HepG2 (cell line): ENCODE data around the gene MYH15. TPM values are rescaled to one million over a fixed set of nuclear protein-coding genes. Genes with fewer than 3 reads are reported as not detected.

Source experiments
- ATAC-seq: fragments of 200-7000 bp; cut with Tn5 transposase; 3 replicates; pipeline ENCODE4 v1.9.1; 2020; ENCODE audit warnings: mild to moderate bottlenecking, moderate library complexity
- BruUV-seq: library from RNA; stranded (reverse); fragments of 400-500 nt; replicated peaks from 2 replicates; lab custom pipeline; 2021; lab: Mats Ljungman, UMichigan
- CTCF ChIA-PET: fragments of 300-600 bp; formaldehyde crosslinking; extraction: SDS; loops from one replicate; lab custom pipeline; 2021; ENCODE audit warnings: low total read pairs, inconsistent platforms, low intra/inter-chr PET ratio; lab: Yijun Ruan, JAX
- POLR2A ChIA-PET: fragments of 350-600 bp; sonication (Branson Sonifier 250); formaldehyde crosslinking; loops from one replicate; lab custom pipeline; 2020; ENCODE audit warnings: antibody characterized with exemption, inconsistent platforms; lab: Yijun Ruan, JAX
- DNase-seq: peaks from one replicate; pipeline ENCODE4 v3.0.0-alpha.2; 2015; ENCODE audit warnings: low spot score
- FAIRE-seq: peaks from 3 replicates; lab custom pipeline; 2011; peaks lifted over from hg19 to GRCh38; lab: Jason Lieb, UNC
- H2AFZ ChIP-seq: one replicate; pipeline ENCODE4 v1.6.1; 2011; ENCODE audit warnings: low read length, inconsistent platforms
- H3K27ac ChIP-seq: fragments of 300-600 bp; 3 replicates; pipeline ENCODE4 v1.8.0; 2011; ENCODE audit warnings: mixed run types, mild to moderate bottlenecking, mixed read lengths, low read length, inconsistent platforms; ENCODE audit not compliant: insufficient read depth; ENCODE audit errors: extremely low read length
- H3K27me3 ChIP-seq, 2 experiments: fragments of 200-600 bp in 1 of 2; 2 replicates in 1 of 2; 3 replicates in 1 of 2; pipeline versions ENCODE4 v1.6.0 to v1.8.0; 2011; ENCODE audit warnings: low read length in 2 of 2, mild to moderate bottlenecking in 2 of 2, moderate library complexity in 2 of 2, inconsistent platforms in 1 of 2; ENCODE audit not compliant: insufficient read depth in 2 of 2, control insufficient read depth in 1 of 2
- H3K36me3 ChIP-seq, 2 experiments: fragments of 200-600 bp in 1 of 2; replicated peaks in 1 of 2; 2 replicates in 1 of 2; 3 replicates in 1 of 2; pipeline versions ENCODE4 v1.5.1 to v1.8.0; 2011; ENCODE audit warnings: low read length in 2 of 2, inconsistent platforms in 1 of 2; ENCODE audit not compliant: insufficient read depth in 2 of 2, control insufficient read depth in 1 of 2
- H3K4me1 ChIP-seq: 2 replicates; pipeline ENCODE4 v1.5.1; 2012; ENCODE audit warnings: low read length, inconsistent platforms; ENCODE audit not compliant: insufficient read depth
- H3K4me2 ChIP-seq: 2 replicates; pipeline ENCODE4 v1.6.0; 2011; ENCODE audit warnings: low read depth, low read length, inconsistent platforms
- H3K4me3 ChIP-seq, 3 experiments: fragments of 200-600 bp in 1 of 3; sonication (generic), shearing (Covaris generic) in 1 of 3; replicated peaks in 1 of 3; 2 replicates each; pipeline ENCODE4 v1.5.1; 2011 to 2016; ENCODE audit warnings: low read length in 3 of 3, inconsistent platforms in 2 of 3, low read depth in 2 of 3, mild to moderate bottlenecking in 2 of 3, control low read depth in 1 of 3, mixed read lengths in 1 of 3; ENCODE audit not compliant: insufficient read depth in 1 of 3
- H3K79me2 ChIP-seq: one replicate; pipeline ENCODE4 v1.6.1; 2011; ENCODE audit warnings: low read length, inconsistent platforms; ENCODE audit not compliant: insufficient read depth
- H3K9ac ChIP-seq: 2 replicates; pipeline ENCODE4 v1.6.0; 2011; ENCODE audit warnings: mild to moderate bottlenecking, low read depth, low read length, inconsistent platforms; ENCODE audit not compliant: insufficient read depth
- H3K9me3 ChIP-seq: 2 replicates; pipeline ENCODE4 v1.5.1; 2012; ENCODE audit warnings: mild to moderate bottlenecking, low read length
- H4K20me1 ChIP-seq: 2 replicates; pipeline ENCODE4 v1.6.0; 2011; ENCODE audit warnings: inconsistent platforms, mild to moderate bottlenecking, low read length, moderate library complexity; ENCODE audit not compliant: insufficient read depth
- MYC ChIP-seq: sonication (generic); formaldehyde crosslinking; IDR thresholded peaks from 2 replicates; pipeline ENCODE4 v1.9.0; 2021; ENCODE audit warnings: missing genetic modification reagents, borderline replicate concordance
- PHB2 ChIP-seq: fragments of 450-650 bp; IDR thresholded peaks from 2 replicates; pipeline ENCODE4 v1.6.1; 2018; ENCODE audit not compliant: partially characterized antibody
- SALL1 ChIP-seq: sonication (generic); formaldehyde crosslinking; IDR thresholded peaks from 2 replicates; pipeline ENCODE4 v1.8.0; 2022; ENCODE audit warnings: mild to moderate bottlenecking, missing genetic modification reagents
- ZFAT ChIP-seq: sonication (generic); formaldehyde crosslinking; conservative IDR thresholded peaks from 2 replicates; pipeline ENCODE4 v1.8.1; 2023; ENCODE audit warnings: missing genetic modification reagents, inconsistent platforms
- ZNF235 ChIP-seq: sonication (generic); formaldehyde crosslinking; IDR thresholded peaks from 2 replicates; pipeline ENCODE4 v1.8.1; 2023; ENCODE audit warnings: mild to moderate bottlenecking, missing genetic modification reagents, borderline replicate concordance
- ZNF253 ChIP-seq: sonication (generic); formaldehyde crosslinking; IDR thresholded peaks from 2 replicates; pipeline ENCODE4 v1.8.0; 2022; ENCODE audit warnings: mild to moderate bottlenecking, missing genetic modification reagents, borderline replicate concordance
- WGBS: methylation state at CpG from one replicate; pipeline ENCODE4 v1.1.6; 2017; ENCODE audit warnings: low lambda C conversion rate; 5-methylcytosine and 5-hydroxymethylcytosine counted together
- in situ Hi-C: cut with HindIII; loops from 2 replicates; pipeline ENCODE4 v1.10.0; 2017; ENCODE audit warnings: low pct_unique_long_range_greater_than_20kb; ENCODE audit not compliant: extremely low pct_ligation_motif_present
- intact Hi-C: fragments of 100-400 bp; cut with micrococcal nuclease; formaldehyde crosslinking; loops from one replicate; pipeline ENCODE4 v1.10.0; 2022; ENCODE audit not compliant: unreplicated experiment
- polyA plus RNA-seq, 8 experiments: library from polyadenylated mRNA; depleted of rRNA in 3 of 8; stranded (reverse) in 7 of 8; unstranded in 1 of 8; fragments of >200 nt; fragmentation: Illumina TruSeq in 4 of 8; extraction: Trizol in 4 of 8; gene quantifications; 2 replicates each; pipeline versions ENCODE4 v1.2.1 to v1.2.3, GENCODE V29; 2011 to 2016; ENCODE audit warnings: low read depth in 4 of 8, missing spikeins in 1 of 8, mixed read lengths in 1 of 8; ENCODE audit not compliant: insufficient read depth in 1 of 8
- total RNA-seq, 5 experiments: library from RNA; depleted of rRNA; stranded (reverse); fragments of >200 nt; fragmentation: Illumina TruSeq; extraction: Trizol; gene quantifications; 2 replicates each; pipeline ENCODE4 v1.2.3, GENCODE V29; 2016; ENCODE audit warnings: low read depth in 1 of 5
- TF ChIP-seq, protein P1 (sequence below): sonication (generic); formaldehyde crosslinking; IDR thresholded peaks from 2 replicates; pipeline ENCODE4 v1.8.0; 2022; ENCODE audit warnings: missing genetic modification reagents, mild to moderate bottlenecking, borderline replicate concordance
- TF ChIP-seq, protein P2 (sequence below): sonication (generic); formaldehyde crosslinking; IDR thresholded peaks from 2 replicates; pipeline ENCODE4 v1.5.0; 2020; ENCODE audit warnings: mild to moderate bottlenecking, missing genetic modification reagents, borderline replicate concordance

The MYH15 gene
- total and polyA plus RNA-seq, 2 of the 13 experiments (the other 11 are each of a cell fraction or from before 2014, with no cell fraction given), result 0.03 to 0.09 TPM

DNA sequence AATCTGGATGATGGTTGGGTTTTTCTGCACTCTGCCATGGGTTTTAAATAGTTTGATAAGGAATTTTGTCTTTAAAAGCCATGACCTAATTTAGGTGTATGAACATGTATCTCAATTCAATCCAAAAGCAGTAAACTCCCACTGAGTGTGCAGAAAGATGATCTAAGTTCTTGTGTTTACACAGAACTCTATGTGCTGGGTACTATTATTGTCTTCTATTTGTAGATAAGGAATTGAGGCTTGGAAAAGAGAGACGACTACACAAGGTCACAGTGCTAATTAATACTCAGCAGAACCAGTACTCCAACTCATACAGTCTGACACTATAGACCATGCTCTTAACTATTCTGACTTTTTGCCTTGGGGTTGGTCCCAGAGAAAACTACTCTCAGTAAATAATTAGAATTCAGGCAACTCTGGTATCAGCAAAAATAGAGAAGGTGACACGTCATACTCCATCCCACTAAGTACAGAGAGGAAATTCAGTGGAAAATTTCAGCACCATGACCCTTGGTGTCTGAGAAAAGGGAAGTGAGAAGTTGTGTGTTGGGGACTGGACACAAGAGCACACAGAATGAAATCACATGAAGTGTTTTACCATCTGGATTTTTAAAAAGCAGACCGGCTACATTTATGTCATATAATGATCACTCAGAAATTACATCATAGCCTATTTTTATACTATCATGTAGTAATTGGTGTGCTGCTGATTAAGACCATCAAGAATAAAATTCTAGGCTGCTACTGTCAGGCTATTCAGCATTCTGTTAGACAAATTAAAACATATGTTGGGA is 18.3 kb upstream of the MYH15 start:
- POLR2A ChIA-PET, result no interaction called here

More for the DNA sequence above, 18.3 kb upstream of the MYH15 start:
- no peaks in the 10 kb centered on the region for H3K9me3 ChIP-seq
- ATAC-seq, result no peak
- intact Hi-C loops, result no loop called here
- no peak for FAIRE-seq
- H3K4me2 ChIP-seq, result no peak overlapping the region
- no peaks in the 10 kb centered on the region for H3K27me3 ChIP-seq
- no peaks in the 10 kb centered on the region for H3K36me3 ChIP-seq
- no TSS peak for BruUV-seq
- in situ Hi-C loops, result no loop called here
- no peak for DNase-seq
- no peak overlapping the region for H3K4me3 ChIP-seq
- no peak overlapping the region for H3K27ac ChIP-seq
- WGBS, result 0% methylated on average over 3 of the region's 3 CpGs
- H3K4me1 ChIP-seq, result no peaks in the 10 kb centered on the region
- H3K9ac ChIP-seq, result no peak overlapping the region
- H2AFZ ChIP-seq, result no peak overlapping the region
- CTCF ChIA-PET, result no interaction called here
- TF ChIP-seq, protein P1, sequence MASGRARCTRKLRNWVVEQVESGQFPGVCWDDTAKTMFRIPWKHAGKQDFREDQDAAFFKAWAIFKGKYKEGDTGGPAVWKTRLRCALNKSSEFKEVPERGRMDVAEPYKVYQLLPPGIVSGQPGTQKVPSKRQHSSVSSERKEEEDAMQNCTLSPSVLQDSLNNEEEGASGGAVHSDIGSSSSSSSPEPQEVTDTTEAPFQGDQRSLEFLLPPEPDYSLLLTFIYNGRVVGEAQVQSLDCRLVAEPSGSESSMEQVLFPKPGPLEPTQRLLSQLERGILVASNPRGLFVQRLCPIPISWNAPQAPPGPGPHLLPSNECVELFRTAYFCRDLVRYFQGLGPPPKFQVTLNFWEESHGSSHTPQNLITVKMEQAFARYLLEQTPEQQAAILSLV, result no peak
- TF ChIP-seq SALL1 (CRISPR knock-in tag), result no peak
- no peak for TF ChIP-seq ZFAT
- TF ChIP-seq, protein P2, sequence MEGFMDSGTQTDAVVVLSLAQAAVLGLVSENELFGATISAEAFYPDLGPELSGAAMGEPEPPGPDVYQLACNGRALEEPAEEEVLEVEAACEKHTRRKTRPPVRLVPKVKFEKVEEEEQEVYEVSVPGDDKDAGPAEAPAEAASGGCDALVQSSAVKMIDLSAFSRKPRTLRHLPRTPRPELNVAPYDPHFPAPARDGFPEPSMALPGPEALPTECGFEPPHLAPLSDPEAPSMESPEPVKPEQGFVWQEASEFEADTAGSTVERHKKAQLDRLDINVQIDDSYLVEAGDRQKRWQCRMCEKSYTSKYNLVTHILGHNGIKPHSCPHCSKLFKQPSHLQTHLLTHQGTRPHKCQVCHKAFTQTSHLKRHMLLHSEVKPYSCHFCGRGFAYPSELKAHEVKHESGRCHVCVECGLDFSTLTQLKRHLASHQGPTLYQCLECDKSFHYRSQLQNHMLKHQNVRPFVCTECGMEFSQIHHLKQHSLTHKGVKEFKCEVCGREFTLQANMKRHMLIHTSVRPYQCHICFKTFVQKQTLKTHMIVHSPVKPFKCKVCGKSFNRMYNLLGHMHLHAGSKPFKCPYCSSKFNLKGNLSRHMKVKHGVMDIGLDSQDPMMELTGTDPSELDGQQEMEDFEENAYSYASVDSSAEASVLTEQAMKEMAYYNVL (CRISPR knock-in tag), result no peak
- no peak for TF ChIP-seq ZNF253 (CRISPR knock-in tag)
- TF ChIP-seq PHB2, result no peak
- no peak for TF ChIP-seq ZNF235 (CRISPR knock-in tag)
- TF ChIP-seq MYC, result no peak
- no peaks in the 10 kb centered on the region for H3K79me2 ChIP-seq
- no peaks in the 10 kb centered on the region for H4K20me1 ChIP-seq
